ELR (cell line): Measurements from ENCODE around the gene NUTF2.
"Not testable (repeated sequence)": the region's sequence is repeated elsewhere in the genome, so short reads cannot be mapped to it uniquely, and the experiment has no call there.

Experiments
- DNase-seq: peaks from one replicate; pipeline ENCODE4 v3.0.0-alpha.2; 2015; ENCODE audit warnings: low read depth

Gene NUTF2

DNA sequence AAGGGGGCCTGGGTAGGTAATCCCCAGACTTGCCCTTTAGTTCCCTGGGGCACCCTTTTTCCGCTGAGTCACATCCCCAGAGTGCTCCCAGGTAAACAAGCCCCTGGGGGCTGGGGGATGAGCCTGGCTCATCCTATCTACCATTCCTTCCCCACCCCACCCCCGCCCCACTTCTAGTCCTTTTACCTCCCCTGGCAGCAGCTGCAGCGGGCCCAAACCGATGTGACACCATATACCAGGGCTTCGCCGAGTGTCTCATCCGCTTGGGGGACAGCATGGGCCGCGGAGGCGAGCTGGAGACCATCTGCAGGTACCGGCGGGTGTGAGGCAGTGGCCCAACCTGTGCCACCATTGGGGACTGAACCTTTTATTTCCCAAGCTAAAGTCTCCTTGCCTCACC lies 38.8 kb downstream of the NUTF2 start:
- DNase-seq, result no peak

DNA sequence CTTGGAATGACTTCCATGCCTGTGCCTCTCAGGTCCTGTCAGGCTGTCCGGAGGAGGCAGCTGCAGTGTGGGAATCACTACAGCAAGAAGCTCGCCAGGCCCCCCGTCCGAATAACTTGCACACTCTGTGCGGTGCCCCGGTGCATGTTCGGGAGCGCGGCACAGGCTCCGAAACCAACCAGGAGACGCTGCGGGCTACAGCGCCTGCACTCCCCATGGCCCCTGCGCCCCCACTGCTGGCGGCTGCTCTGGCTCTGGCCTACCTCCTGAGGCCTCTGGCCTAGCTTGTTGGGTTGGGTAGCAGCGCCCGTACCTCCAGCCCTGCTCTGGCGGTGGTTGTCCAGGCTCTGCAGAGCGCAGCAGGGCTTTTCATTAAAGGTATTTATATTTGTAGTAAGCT lies 39.2 kb downstream of the NUTF2 start:
- DNase-seq, result no peak

DNA sequence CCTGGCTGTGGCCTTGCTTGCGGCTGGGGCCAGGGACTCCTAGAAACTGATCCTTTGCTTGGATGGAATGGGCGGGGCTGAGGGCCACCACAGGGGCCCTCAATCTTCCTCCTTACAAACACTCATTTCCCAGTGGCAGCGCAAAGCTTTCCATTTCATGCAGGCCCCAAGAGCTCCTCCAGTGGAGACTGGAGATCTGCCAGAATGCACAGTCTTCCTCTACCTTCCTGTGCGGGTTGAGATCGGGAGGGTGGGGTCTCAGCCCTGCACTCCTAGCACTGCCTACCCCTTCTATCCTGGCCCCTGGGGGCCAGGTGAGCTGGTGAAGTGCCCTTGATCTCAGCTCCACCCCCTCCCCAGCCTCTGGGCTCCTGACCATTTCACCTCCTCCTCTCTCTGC lies 39.7 kb downstream of the NUTF2 start:
- DNase-seq, result no peak

DNA sequence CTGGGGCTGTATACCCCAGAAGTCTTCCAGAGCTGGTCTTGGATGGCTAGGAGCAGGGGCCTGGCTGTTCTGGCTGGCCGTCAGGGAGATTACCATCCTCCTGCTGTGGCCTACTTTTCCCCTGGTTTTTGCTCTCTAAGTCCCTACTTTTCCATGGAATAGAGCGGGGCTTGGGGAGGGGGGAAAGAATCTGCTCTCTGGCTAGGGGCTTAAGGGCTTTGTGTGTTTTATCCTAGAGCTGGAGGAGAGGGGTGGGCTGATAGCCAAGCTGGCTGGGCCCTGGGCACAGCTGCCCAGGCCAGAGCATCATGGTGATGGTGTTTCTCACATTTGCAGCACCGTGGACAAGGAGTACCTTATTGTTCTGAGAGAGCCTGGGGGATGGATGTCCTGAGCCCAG lies 41.6 kb downstream of the NUTF2 start:
- DNase-seq, result no peak

DNA sequence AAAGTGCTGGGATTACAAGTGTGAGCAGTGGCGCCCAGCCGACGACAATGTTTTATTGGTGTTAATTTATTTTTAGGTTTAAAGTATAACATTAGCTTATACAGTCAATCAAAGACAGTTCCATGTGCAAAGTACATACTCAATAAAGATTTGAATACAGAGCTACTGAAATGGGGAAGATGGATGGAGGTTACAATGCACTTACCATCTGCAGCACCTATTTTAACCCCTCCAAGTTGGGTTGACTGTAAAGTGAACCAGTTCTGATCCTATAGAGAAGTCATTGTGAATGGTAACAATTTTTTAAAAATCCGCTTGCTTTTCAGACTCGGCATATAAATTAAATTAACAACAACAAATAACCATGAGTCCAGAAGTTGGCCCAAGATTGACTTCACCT lies 45.6 kb downstream of the NUTF2 start:
- DNase-seq, result no peak

GRCh38 chr16:67892899-67893742 lies 46.4 kb downstream of the NUTF2 start, which contains the start of gene PSKH1:
Gene PSKH1 (plus strand): TSS chr16:67893254. CDS start chr16:67908750, 15,496 bp downstream.
- peak; percentile 97 for DNase-seq

GRCh38 chr16:67893743-67894399 lies 47.1 kb downstream of the NUTF2 start:
- DNase-seq, result peak; percentile 53

- no peak for DNase-seq
Measured at GRCh38 chr16:67897231-67897630, 50.5 kb downstream of the NUTF2 start.

GRCh38 chr16:67901734-67902133 lies 55.0 kb downstream of the NUTF2 start:
- DNase-seq, result no peak

GRCh38 chr16:67902831-67903230 lies 56.1 kb downstream of the NUTF2 start:
- DNase-seq, result no peak

DNA sequence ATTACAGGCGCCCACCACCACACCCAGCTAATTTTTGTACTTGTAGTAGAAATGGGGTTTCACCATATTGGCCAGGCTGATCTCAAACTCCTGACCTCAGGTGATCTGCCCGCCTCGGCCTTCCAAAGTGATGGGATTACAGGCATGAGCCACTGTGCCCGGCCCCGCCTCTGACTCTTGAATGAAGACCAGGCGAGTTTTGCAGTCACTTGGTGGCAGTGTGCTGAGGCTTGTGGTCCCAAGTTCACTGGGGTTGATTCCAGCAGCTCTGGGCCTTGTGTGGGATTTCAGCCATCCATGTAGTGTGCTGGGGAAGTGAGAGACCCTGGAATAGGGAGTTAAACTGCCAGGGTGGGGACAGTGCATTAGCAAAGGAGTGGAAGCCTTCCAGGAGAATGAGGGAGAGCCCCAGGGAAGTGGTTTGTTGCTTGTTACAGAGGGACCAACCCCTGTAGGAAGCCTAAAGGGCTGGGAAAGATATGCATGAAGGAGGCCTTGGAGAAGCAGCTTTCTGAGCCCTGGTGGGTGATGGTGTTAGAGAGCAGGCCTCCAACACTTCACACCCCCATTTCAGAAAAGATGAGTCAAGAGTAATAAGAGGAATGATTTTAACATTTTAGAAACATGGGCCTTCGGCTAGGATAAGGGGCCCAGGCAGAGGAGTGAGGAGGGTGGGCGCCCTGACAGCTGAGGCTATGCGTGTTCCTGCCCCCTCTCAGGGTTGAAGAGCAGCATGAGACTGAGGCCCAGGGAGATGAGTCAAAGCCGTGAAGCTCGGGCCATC lies 60.9 kb downstream of the NUTF2 start:
- DNase-seq, result no peak

DNA sequence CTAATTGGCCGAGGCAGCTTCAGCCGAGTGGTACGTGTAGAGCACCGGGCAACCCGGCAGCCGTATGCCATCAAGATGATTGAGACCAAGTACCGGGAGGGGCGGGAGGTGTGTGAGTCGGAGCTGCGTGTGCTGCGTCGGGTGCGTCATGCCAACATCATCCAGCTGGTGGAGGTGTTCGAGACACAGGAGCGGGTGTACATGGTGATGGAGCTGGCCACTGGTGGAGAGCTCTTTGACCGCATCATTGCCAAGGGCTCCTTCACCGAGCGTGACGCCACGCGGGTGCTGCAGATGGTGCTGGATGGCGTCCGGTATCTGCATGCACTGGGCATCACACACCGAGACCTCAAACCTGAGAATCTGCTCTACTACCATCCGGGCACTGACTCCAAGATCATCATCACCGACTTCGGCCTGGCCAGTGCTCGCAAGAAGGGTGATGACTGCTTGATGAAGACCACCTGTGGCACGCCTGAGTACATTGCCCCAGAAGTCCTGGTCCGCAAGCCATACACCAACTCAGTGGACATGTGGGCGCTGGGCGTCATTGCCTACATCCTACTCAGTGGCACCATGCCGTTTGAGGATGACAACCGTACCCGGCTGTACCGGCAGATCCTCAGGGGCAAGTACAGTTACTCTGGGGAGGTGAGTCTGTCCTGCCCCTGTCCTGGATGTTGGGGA lies 62.5 kb downstream of the NUTF2 start:
- no peak for DNase-seq

DNA sequence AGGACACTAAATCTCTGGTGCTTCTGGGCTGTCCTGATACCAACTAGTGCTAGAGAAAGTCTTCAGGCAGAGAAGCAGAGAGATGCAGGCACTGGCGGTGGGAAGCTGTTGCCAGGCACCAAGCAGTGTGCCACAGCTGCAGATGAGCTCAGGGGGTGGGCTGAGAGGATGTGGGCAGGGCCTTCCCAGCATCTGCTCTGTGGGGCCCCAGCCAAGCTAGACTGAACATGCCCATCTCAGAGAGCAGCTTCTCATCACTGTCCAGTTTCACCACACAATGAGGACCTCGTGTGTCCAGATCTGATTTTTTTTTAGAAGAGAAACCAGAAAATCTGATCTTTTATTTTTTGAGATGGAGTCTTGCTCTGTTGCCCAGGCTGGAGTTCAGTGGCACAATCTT lies 63.4 kb downstream of the NUTF2 start:
- no peak for DNase-seq

- DNase-seq, result no peak
Measured at GRCh38 chr16:67914758-67915495, 68.2 kb downstream of the NUTF2 start.

- not testable (repeated sequence) for DNase-seq
Measured at GRCh38 chr16:67915496-67915769, 68.7 kb downstream of the NUTF2 start.

- DNase-seq, result peak; percentile 49
Measured at GRCh38 chr16:67915831-67916723, 69.3 kb downstream of the NUTF2 start.

DNA sequence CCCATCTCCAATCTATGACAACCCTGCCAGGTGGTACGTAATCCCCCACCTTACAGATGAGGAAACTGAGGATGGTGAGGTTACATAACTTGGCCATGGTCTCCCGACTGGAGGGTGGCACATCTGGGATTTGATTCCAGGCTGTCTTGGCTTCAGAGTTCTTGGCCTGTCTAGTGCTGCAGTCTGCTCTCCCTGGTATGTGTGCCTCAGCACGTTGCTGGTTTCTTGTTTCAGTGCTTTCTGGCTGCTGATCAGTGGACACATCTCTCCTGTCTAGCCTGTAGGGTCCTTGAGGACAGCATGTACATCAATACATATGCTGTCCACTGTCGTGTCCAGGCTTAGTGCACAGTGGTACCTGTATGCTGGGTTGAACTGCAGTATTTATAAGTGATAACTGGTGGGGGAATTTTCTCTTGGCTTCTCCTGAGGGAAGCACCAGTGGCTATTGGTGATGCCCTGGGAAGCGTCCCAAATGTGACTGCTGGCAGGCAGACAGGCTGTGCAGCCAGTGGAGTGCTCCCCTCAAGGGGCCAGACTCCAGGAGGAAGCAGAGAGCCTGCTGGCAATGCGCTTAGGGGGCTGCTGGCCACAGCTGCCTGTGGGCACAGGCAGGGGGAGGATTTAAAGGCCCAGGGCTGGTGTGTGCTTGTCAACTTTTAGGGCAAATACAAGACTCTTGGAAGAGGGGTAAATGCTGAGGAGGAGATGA lies 70.6 kb downstream of the NUTF2 start:
- no peak for DNase-seq

GRCh38 chr16:67917852-67918236 lies 71.1 kb downstream of the NUTF2 start:
- DNase-seq, result peak; percentile 98

DNA sequence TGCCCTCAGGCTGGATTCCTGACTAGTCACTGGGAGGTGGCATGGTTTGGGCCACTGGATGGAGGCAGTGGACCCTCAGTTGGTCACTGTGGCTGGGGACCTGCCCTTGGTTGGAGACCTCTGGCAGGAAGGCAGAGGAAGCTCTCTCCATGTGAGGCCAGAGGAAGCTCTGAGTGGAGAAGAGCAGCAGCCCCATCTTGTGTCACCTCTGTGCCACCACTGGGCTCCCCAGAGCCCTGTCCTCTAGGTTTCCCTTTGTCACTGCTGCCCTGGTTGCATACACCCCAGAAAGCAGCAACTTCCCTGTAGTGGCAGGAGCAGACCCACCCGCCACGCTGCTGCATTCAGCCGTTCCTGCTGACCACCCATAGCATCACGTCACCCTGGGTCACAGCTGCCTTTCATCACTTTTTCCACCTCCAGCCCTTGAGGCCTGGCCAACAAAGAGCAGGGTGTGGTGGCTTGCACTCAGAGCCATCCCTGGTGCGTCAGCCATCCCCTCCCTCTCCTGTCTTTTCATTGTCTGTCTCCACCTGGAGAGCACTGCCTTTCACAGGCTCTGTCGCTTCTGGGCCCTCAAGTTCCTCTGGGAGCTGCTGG lies 73.0 kb downstream of the NUTF2 start:
- peak; percentile 42 for DNase-seq
